WTC11 (cell line): Measurements from ENCODE around the gene GHITM. TPM values are rescaled to one million over a fixed set of nuclear protein-coding genes. Genes with fewer than 3 reads are reported as not detected.

Source experiments
- ATAC-seq: fragments of 200-7000 bp; cut with Tn5 transposase; 2 replicates; pipeline ENCODE4 v1.10.0; 2021; ENCODE audit warnings: mild to moderate bottlenecking, moderate library complexity
- CTCF ChIA-PET: fragments of 300-600 bp; sonication (Branson Sonifier 250); formaldehyde crosslinking; loops from one replicate; lab custom pipeline; 2021; ENCODE audit warnings: antibody characterized with exemption; lab: Charles Lee
- POLR2A ChIA-PET: fragments of 350-600 bp; sonication (Branson Sonifier 250); formaldehyde crosslinking; loops from one replicate; lab custom pipeline; 2021; ENCODE audit warnings: antibody characterized with exemption; lab: Charles Lee
- DNase-seq: peaks from one replicate; pipeline ENCODE4 v3.0.0; 2021; ENCODE audit warnings: low spot score
- H3K27ac Mint-ChIP-seq: 2 replicates; pipeline ENCODE4 v1.8.0; 2021; ENCODE audit warnings: mixed read lengths
- H3K27me3 Mint-ChIP-seq: 2 replicates; pipeline ENCODE4 v1.8.0; 2021; ENCODE audit warnings: low read depth, mild to moderate bottlenecking, moderate library complexity, mixed read lengths
- H3K36me3 Mint-ChIP-seq: 2 replicates; pipeline ENCODE4 v1.8.0; 2021; ENCODE audit warnings: mixed read lengths
- H3K4me1 Mint-ChIP-seq: 2 replicates; pipeline ENCODE4 v1.8.0; 2022; ENCODE audit warnings: mixed read lengths
- H3K4me3 Mint-ChIP-seq: 2 replicates; pipeline ENCODE4 v1.8.0; 2021; ENCODE audit warnings: mild to moderate bottlenecking, moderate library complexity, mixed read lengths
- H3K9me3 Mint-ChIP-seq: 2 replicates; pipeline ENCODE4 v1.8.0; 2021; ENCODE audit warnings: mixed read lengths
- AFF4 ChIP-seq: sonication (generic); formaldehyde crosslinking; IDR thresholded peaks from 2 replicates; pipeline ENCODE4 v1.8.1; 2023; ENCODE audit warnings: mild to moderate bottlenecking, missing genetic modification reagents, borderline replicate concordance
- CBFB ChIP-seq: sonication (generic); formaldehyde crosslinking; IDR thresholded peaks from 2 replicates; pipeline ENCODE4 v1.8.1; 2022; ENCODE audit warnings: mild to moderate bottlenecking, low read depth, missing genetic modification reagents
- CREB1 ChIP-seq: sonication (generic); formaldehyde crosslinking; IDR thresholded peaks from 2 replicates; pipeline ENCODE4 v1.8.0; 2023; ENCODE audit warnings: mild to moderate bottlenecking, missing genetic modification reagents
- EMX1 ChIP-seq: fragments of 250-450 bp; sonication (Bioruptor Pico); IDR thresholded peaks from 2 replicates; pipeline ENCODE4 v1.8.0; 2021; ENCODE audit warnings: mild to moderate bottlenecking
- GTF2I ChIP-seq: fragments of 250-450 bp; sonication (Bioruptor Pico); conservative IDR thresholded peaks from 2 replicates; pipeline ENCODE4 v1.4.0; 2021; ENCODE audit warnings: mild to moderate bottlenecking
- MXD4 ChIP-seq: fragments of 250-450 bp; sonication (Bioruptor Pico); IDR thresholded peaks from 2 replicates; pipeline ENCODE4 v1.8.0; 2021; ENCODE audit warnings: mild to moderate bottlenecking, moderate library complexity, borderline replicate concordance
- NFATC4 ChIP-seq: fragments of 250-450 bp; sonication (Bioruptor Pico); IDR thresholded peaks from 2 replicates; pipeline ENCODE4 v1.9.0; 2021; ENCODE audit warnings: mild to moderate bottlenecking
- NR2C2 ChIP-seq: sonication (generic); formaldehyde crosslinking; IDR thresholded peaks from 2 replicates; pipeline ENCODE4 v1.8.0; 2022; ENCODE audit warnings: mild to moderate bottlenecking, missing genetic modification reagents
- PRDM15 ChIP-seq: sonication (generic); formaldehyde crosslinking; IDR thresholded peaks from 2 replicates; pipeline ENCODE4 v1.8.0; 2022; ENCODE audit warnings: missing genetic modification reagents
- PREB ChIP-seq: sonication (generic); formaldehyde crosslinking; IDR thresholded peaks from 2 replicates; pipeline ENCODE4 v1.8.1; 2022; ENCODE audit warnings: mild to moderate bottlenecking, missing genetic modification reagents, moderate library complexity, borderline replicate concordance
- RELA ChIP-seq: sonication (generic); formaldehyde crosslinking; IDR thresholded peaks from 2 replicates; pipeline ENCODE4 v1.8.1; 2022; ENCODE audit warnings: missing genetic modification reagents, mild to moderate bottlenecking, borderline replicate concordance
- STAT6 ChIP-seq: sonication (generic); formaldehyde crosslinking; conservative IDR thresholded peaks from 2 replicates; pipeline ENCODE4 v1.8.1; 2023; ENCODE audit warnings: mild to moderate bottlenecking, low read depth, missing genetic modification reagents, moderate library complexity
- TCF7 ChIP-seq: sonication (generic); formaldehyde crosslinking; IDR thresholded peaks from 2 replicates; pipeline ENCODE4 v1.8.0; 2022; ENCODE audit warnings: mild to moderate bottlenecking, low read depth, missing genetic modification reagents, moderate library complexity
- TEAD4 ChIP-seq: sonication (generic); formaldehyde crosslinking; IDR thresholded peaks from 2 replicates; pipeline ENCODE4 v1.8.0; 2022; ENCODE audit warnings: mild to moderate bottlenecking, missing genetic modification reagents
- ZNF396 ChIP-seq: fragments of 250-450 bp; sonication (Bioruptor Pico); IDR thresholded peaks from 2 replicates; pipeline ENCODE4 v1.8.0; 2021; ENCODE audit warnings: mild to moderate bottlenecking, moderate library complexity, borderline replicate concordance
- ZNF532 ChIP-seq: fragments of 250-450 bp; sonication (Bioruptor Pico); IDR thresholded peaks from 2 replicates; pipeline ENCODE4 v1.9.0; 2021; ENCODE audit warnings: mild to moderate bottlenecking, borderline replicate concordance
- total RNA-seq: library from RNA; stranded (reverse); gene quantifications from 3 replicates; pipeline ENCODE4 v1.2.3, GENCODE V29; 2021

The GHITM gene
- total RNA-seq, 1 experiment from 2014 or later = 97.6 TPM

GRCh38 chr10:84147347-84147746, 8.0 kb downstream of the GHITM start:
- CTCF ChIA-PET = interaction anchor here (0.6 to 2.1 kb wide), 29 partner anchors 8 to 1367 kb away, joined by 3 to 75 read pairs (median 5); partner anchors contain the start of genes CDHR1 and GHITM
- Mint-ChIP-seq H3K27ac (no peak overlapping the region), H3K4me1 (no peaks in the 10 kb centered on the region), H3K36me3 (peaks cover 64% of the 10 kb centered on the region), H3K9me3 (no peaks in the 10 kb centered on the region), H3K4me3 (no peak overlapping the region), H3K27me3 (no peaks in the 10 kb centered on the region)
- ATAC-seq (no peak), DNase-seq (no peak)
- POLR2A ChIA-PET = no interaction called here
- TF ChIP-seq RELA (no peak), ZNF396 (CRISPR knock-in tag) (no peak), EMX1 (no peak), MXD4 (CRISPR knock-in tag) (no peak), NR2C2 (no peak), NFATC4 (no peak), PREB (CRISPR knock-in tag) (no peak), TCF7 (CRISPR knock-in tag) (no peak), ZNF532 (CRISPR knock-in tag) (no peak), GTF2I (no peak), AFF4 (CRISPR knock-in tag) (no peak), STAT6 (CRISPR knock-in tag) (no peak), PRDM15 (CRISPR knock-in tag) (no peak), TEAD4 (CRISPR knock-in tag) (no peak), CBFB (CRISPR knock-in tag) (no peak), CREB1 (CRISPR knock-in tag) (no peak)
